Urinary bladder (tissue), 4 donors: ENCODE data around the gene LRRC72. TPM values are rescaled to one million over a fixed set of nuclear protein-coding genes. Genes with fewer than 3 reads are reported as not detected.
A peak's percentile ranks its signal among the peaks of the same experiment; 100 is the strongest.

Source experiments
- DNase-seq: peaks from one replicate; pipeline ENCODE4 v3.0.0-alpha.2; 2015; ENCODE audit errors: extremely low spot score
- H3K27ac ChIP-seq: one replicate; pipeline ENCODE4 v1.5.1; 2013; ENCODE audit warnings: low read depth, mild to moderate bottlenecking, moderate library complexity
- H3K36me3 ChIP-seq: one replicate; pipeline ENCODE4 v1.6.1; 2013; ENCODE audit warnings: mild to moderate bottlenecking, moderate library complexity; ENCODE audit not compliant: insufficient read depth
- H3K4me1 ChIP-seq: one replicate; pipeline ENCODE4 v1.6.1; 2013; ENCODE audit warnings: mild to moderate bottlenecking, moderate library complexity; ENCODE audit not compliant: insufficient read depth
- H3K4me3 ChIP-seq: one replicate; pipeline ENCODE4 v1.5.1; 2013; ENCODE audit warnings: low read depth, low read length
- WGBS: extraction: QIAGEN DNeasy Blood & Tissue Kit; methylation state at CpG from one replicate; pipeline ENCODE4 v1.1.7; 2013; 5-methylcytosine and 5-hydroxymethylcytosine counted together
- polyA plus RNA-seq: library from polyadenylated mRNA; stranded (reverse); fragments of 200-250 nt; gene quantifications from one replicate; pipeline ENCODE4 v1.2.3, GENCODE V29; 2013
- total RNA-seq: library from RNA; depleted of rRNA; stranded (reverse); fragments of >200 nt; gene quantifications from one replicate; pipeline ENCODE4 v1.2.3, GENCODE V29; 2014
- donor health status: healthy with polysubstance abuse.
- donor health status: healthy.

The LRRC72 gene
- total and polyA plus RNA-seq, 2 donors: not detected

DNA sequence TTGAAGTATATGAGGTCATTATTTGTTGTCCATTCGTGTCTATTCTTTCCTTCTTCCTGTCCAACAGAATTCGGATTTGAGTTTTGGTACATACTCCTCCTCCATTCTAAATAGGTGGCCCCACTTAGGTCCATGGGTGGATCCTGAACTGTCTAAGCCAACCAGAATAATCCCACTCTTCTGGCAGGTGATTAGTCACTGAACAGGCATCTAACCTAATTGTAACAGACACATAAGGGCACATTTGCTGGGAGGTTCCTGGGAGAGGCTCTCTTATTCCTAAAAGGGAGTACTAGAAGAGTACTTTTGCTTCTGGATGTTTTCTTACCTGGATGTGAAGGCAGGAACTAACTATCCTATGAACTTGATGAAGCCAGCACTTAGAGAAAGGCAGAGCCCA, 16.8 kb downstream of the LRRC72 start:
- Histone ChIP-seq H3K27ac (no peak overlapping the region), H3K36me3 (no peaks in the 10 kb centered on the region), H3K4me3 (no peak overlapping the region), H3K4me1 (no peaks in the 10 kb centered on the region)
- no peak for DNase-seq
- WGBS: 83% methylated on average over 2 of the region's 2 CpGs

DNA sequence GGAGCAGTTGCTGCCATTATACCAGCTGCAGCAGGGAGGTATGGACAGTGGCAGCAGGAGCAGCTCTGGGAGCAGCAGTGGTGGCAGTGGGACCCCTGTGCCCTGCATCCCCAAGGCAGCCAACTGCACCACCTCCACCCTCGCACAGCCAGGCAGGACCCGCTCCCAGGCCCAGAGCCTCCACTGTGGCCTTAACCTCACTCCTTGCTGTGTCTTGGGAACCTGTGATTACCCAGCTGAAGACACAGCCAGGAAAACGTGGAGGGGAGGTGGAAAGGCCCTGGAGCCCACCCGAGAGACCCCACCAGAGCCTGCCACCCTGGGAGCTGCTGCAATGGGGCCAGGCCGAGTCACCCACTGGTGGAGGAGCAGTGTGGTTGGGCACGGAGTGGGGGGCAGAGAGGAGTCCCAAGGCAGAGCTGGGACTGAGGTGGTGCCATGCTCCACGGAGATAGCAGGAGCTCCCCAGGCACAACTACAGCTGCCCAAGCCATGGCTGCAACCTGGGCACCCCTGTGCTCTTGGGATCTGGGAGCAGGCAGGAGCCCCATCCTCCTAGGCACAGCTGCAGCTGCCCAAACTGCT, 20.4 kb downstream of the LRRC72 start:
- no peak overlapping the region for H3K27ac ChIP-seq
- no peaks in the 10 kb centered on the region for H3K36me3 ChIP-seq
- no peak overlapping the region for H3K4me3 ChIP-seq
- WGBS: 94% methylated on average over 7 of the region's 7 CpGs
- no peaks in the 10 kb centered on the region for H3K4me1 ChIP-seq
- no peak for DNase-seq

DNA sequence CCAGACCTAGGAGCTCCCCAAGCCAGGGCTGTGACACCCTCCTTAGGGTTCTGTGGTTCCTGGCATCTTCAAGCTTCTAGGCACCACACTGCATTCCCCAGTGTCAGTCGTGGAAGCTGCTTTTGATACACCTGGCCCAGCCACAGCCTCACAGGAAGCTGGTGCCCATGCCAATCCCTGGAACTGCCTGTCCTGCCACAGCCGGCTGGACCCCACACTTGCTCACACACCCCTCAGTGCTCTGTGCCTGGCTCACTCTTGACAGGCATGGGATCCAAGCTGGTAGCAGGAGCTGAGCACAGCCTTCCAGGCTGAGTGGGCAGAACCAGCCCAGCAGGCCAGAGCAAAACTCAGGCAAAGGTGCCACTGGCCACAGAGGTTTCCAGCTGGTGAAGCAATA, 21.8 kb downstream of the LRRC72 start:
- 91% methylated on average over 2 of the region's 2 CpGs for WGBS
- Histone ChIP-seq H3K36me3 (no peaks in the 10 kb centered on the region), H3K4me1 (no peaks in the 10 kb centered on the region), H3K4me3 (no peak overlapping the region), H3K27ac (no peak overlapping the region)
- DNase-seq: no peak

DNA sequence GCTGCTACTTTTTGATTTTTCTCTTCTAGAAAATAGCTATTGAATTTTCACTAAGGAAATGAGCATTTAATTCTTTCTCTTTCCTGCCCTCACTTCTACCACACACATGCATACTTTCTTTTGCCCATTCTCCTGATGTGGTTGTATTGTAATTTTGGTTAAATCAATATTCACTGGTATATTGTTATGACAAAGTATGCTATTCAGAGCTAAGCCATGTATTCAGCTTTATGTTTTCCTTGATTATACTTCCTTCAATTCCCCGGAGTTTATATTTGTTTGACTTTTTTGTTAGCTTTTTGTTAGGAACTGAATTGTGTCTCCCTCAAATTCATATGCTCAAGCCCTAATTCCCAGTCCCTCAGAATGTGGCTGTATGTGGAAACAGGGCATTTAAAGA, 24.0 kb downstream of the LRRC72 start:
- Histone ChIP-seq H3K4me3 (no peak overlapping the region), H3K36me3 (no peaks in the 10 kb centered on the region), H3K27ac (no peak overlapping the region), H3K4me1 (no peaks in the 10 kb centered on the region)
- DNase-seq: no peak
- WGBS: 83% methylated on average over 1 of the region's 1 CpG

DNA sequence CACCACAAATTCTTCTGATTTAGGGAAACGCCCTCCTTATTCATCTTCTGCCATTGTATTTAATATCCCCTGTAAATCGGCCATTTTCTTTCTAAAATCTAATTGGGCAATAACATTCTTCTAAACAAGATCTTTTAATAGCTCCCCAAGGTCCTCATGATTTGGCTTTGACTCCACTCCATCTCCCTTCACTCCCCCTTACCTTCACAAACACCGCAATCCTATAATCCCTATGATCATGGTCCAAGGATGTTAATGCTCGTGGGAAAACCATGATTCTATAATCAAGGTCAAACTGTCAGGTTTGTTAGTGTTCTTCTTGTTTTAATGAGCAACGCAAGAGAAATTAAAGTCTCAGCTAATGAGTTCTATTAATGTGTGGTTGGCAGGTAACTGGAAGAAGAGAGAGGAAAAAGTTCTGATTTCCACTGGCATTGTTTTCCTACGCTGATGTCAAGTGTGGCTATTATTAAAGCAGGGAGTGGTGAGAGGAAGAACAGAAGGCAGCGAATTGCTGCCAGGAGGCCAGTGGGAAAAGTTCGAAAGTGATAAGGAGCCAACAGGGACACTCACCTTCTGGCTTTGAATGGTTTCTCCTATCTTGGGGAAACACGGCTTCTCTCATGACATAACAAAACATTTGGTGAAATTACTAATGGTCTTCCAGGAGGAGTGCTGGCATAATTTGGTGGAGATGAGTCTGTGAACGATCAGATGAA, 28.1 kb downstream of the LRRC72 start:
- 70% methylated on average over 10 of the region's 10 CpGs for WGBS
- DNase-seq: no peak

DNA sequence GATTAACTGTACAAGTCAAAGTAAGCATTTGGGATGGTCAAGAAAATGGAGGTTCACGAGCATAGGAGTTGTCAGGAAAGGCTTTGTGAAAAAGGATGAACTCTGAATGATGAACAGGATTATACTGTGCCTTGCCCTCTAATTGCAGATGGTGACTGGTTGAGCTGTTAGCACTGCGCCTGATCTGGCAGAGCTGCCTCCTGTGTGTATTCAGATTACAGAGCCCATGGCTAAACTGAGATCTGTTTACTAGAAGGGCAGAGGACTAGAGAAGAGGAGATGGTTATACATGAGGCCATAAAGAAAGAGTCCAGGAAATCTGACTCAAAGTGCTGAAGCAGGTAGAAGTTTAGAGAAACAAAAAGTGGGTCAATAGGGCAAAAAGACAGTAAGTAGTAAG, 29.7 kb downstream of the LRRC72 start:
- WGBS: 97% methylated on average over 2 of the region's 2 CpGs
- Histone ChIP-seq H3K4me1 (no peaks in the 10 kb centered on the region), H3K4me3 (no peak overlapping the region), H3K36me3 (no peaks in the 10 kb centered on the region), H3K27ac (no peak overlapping the region)
- no peak for DNase-seq

More for the DNA sequence above, 28.1 kb downstream of the LRRC72 start:
- Histone ChIP-seq H3K27ac (no peak overlapping the region), H3K4me1 (no peaks in the 10 kb centered on the region), H3K4me3 (no peak overlapping the region), H3K36me3 (no peaks in the 10 kb centered on the region)

DNA sequence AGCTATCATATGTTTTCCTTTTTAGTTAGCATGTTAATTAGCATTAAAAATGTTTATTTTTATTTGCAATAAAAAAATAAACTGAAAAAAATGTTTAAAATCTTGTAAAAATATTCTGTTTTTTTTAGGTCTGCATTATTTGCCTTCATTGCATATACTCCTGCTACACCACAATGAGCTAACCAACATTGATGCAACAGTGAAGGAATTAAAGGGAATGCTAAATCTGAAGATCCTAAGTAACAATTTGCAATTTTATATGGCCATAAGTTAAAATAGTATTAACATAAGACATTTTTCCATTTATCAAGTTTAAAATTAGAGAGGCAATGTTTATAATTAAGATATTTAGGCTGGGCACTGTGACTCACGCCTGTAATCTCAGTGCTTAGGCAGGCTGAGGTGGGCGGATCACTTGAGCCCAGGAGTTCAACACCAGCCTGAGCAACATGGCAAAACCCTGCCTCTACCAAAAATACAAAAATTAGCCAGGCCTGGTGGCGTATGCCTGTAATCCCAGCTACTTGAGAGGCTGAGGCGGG, 32.2 kb downstream of the LRRC72 start:
- Histone ChIP-seq H3K4me1 (no peaks in the 10 kb centered on the region), H3K27ac (no peak overlapping the region), H3K4me3 (no peak overlapping the region), H3K36me3 (no peaks in the 10 kb centered on the region)
- 92% methylated on average over 4 of the region's 4 CpGs for WGBS
- DNase-seq: no peak

DNA sequence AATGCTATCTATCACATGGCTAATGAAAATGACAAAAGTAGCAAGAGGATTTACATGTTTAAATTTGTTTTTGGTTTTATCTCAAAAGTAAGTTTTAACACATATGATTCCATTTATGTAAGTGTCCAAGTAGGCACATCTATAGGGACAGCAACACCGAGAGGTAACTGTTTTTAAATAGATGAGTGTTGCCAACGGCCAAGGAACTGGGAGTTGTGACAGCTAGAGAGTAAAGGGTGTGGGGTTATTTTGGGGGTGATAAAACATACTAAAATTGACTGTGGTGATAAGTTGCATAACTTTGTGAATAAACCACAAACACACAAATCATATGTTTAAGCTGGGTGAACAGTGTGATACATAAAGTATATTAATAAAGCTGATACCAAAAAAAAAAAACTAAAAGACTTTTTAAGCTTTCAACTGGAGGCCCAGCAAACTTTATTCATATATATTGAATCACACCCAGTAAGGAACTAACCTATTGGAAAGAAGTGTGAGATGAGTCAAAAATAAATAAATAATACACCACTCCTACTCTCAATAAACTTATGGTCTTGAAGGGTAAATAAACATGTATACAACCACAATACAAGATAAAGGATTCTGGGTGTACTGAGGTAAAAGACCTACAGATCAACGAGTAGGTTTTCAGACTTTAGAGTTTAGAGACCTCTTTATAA, 33.0 kb downstream of the LRRC72 start:
- H3K4me3 ChIP-seq: no peak overlapping the region
- DNase-seq: no peak
- WGBS: 82% methylated on average over 3 of the region's 3 CpGs
- H3K36me3 ChIP-seq: no peaks in the 10 kb centered on the region
- H3K4me1 ChIP-seq: no peaks in the 10 kb centered on the region
- no peak overlapping the region for H3K27ac ChIP-seq

DNA sequence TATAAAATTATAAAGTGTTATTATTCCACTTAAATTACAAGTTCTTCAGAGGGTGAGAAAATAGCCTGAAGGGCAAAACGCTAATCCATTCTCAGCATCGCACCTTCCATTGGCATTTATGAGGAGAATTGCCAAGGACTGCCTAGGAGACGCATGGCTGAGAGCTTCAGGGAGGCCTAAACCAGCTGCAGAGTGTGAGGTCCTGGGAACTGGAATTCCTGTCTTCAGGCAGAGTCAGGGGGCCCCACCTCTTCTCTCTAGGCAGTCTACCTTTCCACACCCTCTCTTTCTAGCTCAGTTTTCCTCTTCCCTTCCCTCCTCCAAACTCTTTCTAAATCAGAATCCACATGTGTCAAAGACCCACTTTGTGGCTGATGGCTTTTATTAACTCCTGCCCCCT, 35.3 kb downstream of the LRRC72 start:
- no peaks in the 10 kb centered on the region for H3K36me3 ChIP-seq
- no peak overlapping the region for H3K4me3 ChIP-seq
- no peak overlapping the region for H3K27ac ChIP-seq
- DNase-seq: no peak
- H3K4me1 ChIP-seq: no peaks in the 10 kb centered on the region
- 94% methylated on average over 3 of the region's 3 CpGs for WGBS

DNA sequence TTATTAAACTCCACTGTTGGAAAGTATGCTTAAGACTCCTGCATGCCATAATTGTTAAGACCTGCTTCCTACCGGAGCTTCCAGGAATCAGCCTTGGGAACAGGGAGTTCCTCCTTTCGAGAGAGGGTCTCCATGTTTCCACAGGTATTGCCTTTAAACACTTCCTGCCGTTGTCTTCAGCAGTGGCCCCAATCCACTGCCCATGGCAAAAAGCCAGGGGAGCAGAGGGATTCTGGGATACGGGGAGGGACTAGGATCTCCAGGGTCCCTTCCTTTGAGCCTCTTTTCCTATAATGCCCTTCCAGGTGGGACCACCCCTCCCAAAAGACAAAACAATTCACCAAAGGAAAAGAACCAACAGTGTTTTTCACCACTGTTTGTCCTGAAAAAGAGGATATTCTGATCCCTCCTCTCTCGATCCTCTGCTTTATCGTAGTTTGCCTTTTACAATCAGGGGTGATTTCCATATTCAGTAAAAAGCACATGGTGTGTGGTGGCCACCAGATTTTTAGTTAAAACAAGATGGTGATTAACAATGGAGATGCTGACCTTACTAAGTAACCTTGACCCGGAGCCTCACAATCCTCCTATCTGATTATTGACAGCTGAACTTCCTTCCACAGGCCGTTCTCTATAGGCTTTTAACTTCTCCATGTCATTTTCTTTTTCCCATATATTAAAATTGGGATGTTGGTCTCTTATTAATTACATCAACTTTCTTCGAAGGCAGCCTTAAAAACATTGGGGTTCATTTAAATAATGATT, 36.0 kb downstream of the LRRC72 start:
- Histone ChIP-seq H3K36me3 (no peaks in the 10 kb centered on the region), H3K4me1 (no peaks in the 10 kb centered on the region), H3K4me3 (no peak overlapping the region), H3K27ac (no peak overlapping the region)
- DNase-seq: no peak
- 88% methylated on average over 9 of the region's 9 CpGs for WGBS

DNA sequence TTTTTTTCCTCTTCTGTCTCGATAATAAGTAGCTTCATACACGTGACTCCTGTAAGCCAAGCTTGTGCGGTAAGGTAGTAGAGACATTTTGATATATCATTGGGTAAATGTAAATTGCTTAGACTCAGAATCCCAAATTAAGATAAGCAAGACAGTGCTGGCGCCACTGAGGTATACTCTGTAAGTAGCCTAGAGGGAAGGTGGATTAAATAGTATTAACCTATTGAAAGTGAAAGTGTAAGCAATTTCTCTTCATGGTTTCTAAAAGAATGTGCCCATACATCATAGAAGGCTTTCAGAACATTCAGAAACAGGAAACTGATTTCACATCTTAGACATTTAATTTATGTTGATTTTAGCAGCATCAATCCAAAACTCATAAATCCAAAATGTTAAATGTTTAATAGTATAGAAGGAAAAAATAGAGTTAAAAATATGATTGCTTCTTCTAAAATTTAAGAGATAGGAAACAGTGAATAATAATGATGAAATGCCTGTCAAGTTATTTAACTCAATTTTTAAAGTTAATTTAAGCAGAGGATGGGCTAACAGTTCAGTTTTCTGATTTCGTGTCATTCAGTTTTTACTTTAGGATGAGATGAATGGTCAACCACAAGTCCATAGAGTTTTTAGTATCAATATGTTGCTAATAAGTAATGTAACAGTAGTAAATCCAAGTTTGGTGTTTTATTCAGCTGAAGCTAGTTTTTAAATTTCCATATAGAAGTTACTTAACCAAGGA, 36.8 kb downstream of the LRRC72 start:
- DNase-seq: no peak
- WGBS: 57% methylated on average over 5 of the region's 5 CpGs
- H3K4me3 ChIP-seq: no peak overlapping the region
- H3K4me1 ChIP-seq: no peaks in the 10 kb centered on the region
- H3K27ac ChIP-seq: no peak overlapping the region
- no peaks in the 10 kb centered on the region for H3K36me3 ChIP-seq

DNA sequence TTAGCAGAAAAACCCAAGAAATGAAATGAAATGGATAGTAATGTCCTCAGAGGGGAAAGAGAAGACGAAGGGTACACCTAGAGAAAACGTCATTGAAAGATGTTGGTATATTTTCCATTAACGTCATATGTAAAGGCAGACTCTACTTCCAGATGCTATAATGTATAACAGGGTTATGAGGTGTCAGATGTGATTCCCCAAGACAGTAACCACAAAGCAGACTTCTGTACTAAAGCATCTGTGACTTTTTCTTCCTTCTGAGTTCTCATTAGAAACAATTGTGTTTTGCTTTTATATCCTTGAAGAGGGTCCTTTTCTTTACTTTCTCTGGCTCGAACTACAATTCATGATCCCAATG, 37.4 kb downstream of the LRRC72 start:
- 72% methylated on average over 4 of the region's 4 CpGs for WGBS
- Histone ChIP-seq H3K27ac (no peak overlapping the region), H3K4me1 (no peaks in the 10 kb centered on the region), H3K36me3 (no peaks in the 10 kb centered on the region), H3K4me3 (no peak overlapping the region)
- no peak for DNase-seq

DNA sequence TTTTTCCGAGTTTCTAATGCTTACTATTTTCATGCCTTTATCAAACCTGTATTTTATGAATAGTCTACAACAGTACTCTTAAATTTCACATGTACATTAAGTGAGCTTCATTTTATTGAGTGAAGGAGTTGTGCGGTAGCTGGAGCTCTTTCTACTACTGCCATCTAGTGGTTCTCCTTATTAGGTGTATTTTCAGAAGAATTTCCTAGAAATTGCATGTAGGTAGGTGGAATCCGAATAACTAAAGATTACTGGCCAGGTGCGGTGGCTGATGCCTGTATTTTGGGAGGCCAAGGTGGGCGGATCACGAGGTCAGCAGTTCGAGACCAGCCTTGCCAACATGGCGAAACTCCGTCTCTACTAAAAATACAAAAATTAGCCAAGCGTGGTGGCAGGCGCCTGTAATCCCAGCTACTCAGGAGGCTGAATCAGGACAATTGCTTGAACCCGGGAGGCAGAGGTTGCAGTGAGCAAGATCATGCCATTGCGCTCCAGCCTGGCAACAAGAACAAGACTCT, 38.3 kb downstream of the LRRC72 start:
- 36% methylated on average over 13 of the region's 13 CpGs for WGBS
- H3K4me3 ChIP-seq: no peak overlapping the region
- peak; percentile 7 for DNase-seq
- no peaks in the 10 kb centered on the region for H3K36me3 ChIP-seq
- H3K4me1 ChIP-seq: no peaks in the 10 kb centered on the region
- no peak overlapping the region for H3K27ac ChIP-seq
